NCI-H1436 treated with DMSO at 0.1 percent for 48 hours (cell line): ENCODE data around the gene IZUMO4.
"Not testable (repeated sequence)": the region's sequence is repeated elsewhere in the genome, so short reads cannot be mapped to it uniquely, and the experiment has no call there.

Experiments used
- DNase-seq: peaks from one replicate; lab custom pipeline; 2025; lab: John Stamatoyannopoulos, UW

The IZUMO4 gene

GRCh38 chr19:2123682-2124387, 27.1 kb downstream of the IZUMO4 start:
- DNase-seq: no peak

DNA sequence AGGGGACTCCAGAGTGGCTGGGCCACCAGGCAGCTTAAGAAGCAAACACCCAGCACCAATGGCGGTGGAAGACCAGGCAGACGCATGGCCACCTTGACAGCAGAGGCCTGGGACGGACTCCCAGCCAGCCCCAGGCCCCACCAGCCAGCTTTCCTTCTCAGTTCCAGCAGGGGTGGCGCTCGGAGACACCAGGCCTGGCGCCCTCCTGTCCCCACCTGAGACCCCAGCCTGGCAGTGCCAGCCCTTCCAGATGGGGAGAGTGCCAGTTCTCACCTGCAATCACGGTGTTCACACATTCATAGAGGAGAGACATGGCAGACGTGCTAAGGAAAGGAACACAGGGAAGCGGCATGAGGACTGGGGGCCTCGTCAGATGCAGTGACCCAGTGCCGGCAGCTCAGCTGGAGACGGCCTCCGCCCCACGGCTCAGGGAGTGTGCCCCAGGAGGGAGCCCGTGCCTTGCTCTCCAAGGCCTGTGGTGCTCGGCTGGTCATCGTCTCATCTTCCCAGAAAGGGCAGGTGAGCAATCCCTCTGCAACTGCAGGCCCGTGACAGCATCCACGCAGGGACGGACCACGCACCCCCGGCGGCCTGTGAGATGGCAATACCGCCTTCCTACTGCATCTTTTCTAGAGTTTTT, 30.3 kb downstream of the IZUMO4 start:
- DNase-seq: no peak

- DNase-seq: no peak
Measured at GRCh38 chr19:2127758-2128157, 31.0 kb downstream of the IZUMO4 start.

- not testable (repeated sequence) for DNase-seq
Measured at GRCh38 chr19:2128252-2128651, 31.5 kb downstream of the IZUMO4 start.

DNA sequence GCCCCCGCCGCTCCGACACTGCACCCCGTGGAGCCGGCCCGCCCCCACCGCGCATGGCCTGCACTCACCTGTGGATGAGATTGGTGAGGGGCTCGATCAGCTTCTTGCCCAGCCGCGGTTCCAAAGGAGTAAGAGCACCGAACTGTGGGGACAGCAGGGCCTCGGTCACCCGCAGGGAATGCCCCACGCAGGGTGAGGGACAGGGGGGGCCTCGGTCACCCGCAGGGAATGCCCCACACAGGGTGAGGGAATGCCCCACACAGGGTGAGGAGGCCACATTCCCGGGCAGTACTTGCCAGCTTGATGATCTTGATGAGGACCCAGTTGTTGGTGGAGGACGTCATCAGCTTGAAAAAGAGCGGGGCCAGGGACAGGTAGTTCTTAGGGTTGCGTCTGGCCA, 32.3 kb downstream of the IZUMO4 start:
- no peak for DNase-seq

DNA sequence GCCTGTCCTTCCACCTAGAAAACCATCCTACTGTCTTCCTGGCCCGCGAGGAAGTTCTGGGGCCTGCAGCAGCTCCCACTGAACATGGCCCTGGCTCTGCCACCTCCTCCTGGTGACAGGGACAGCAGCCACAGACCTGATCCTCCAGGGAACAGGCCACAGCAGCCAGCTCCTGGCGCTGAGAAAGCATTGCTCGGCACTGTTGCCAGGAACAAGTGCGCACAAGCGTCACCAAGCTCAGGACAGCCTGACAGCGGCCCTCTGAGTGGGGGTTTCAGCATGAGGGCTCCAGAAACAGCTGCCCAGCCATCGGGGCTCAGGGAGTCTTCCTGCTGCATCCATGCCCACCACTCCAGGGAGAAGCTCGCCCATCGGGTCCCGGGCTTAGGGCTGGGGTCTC, 32.8 kb downstream of the IZUMO4 start:
- no peak for DNase-seq

DNA sequence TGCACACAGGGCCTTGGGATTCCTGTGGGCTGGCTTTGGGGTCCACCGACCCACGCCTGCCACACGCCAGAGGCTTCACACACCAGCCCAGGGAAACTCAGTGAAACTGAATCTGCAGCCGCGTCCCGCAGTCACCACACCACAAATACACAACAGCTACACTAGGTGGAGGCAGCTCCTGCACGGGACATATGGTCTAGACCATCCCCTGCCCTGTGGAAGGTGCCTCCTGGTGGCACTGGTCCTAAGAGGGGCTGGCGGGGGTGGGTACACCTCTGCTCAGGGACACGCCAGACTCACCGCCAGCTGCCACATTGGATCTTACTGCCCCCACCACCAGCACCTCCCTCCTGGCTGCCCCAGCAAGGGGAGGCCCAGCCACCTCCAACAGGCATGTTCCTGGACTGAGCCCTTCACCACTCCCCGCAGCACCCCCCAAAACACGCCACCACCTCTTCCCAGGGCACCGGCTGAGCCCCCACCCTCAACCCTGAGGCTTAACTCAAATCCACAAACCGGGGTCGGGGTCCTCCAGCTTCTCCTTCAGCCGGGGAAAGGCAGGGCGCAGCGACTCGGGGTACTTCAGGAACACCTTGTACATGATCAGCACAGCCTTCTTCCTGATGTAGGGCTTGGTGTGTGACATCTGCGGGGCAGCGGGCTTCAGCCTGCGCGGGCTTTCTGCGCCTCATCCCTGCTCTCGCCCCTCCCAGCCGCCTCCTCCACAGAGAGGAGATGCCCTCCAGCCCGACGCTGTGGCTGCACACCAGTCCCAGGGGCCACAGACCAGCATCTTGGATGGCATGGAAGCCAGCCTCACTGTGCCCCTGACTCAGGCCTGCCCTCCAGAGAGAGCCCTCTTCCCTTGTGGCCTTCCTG, 33.4 kb downstream of the IZUMO4 start:
- DNase-seq: no peak

GRCh38 chr19:2131012-2131975, 34.6 kb downstream of the IZUMO4 start:
- not testable (repeated sequence) for DNase-seq

- no peak for DNase-seq
Measured at GRCh38 chr19:2132191-2132590, 35.5 kb downstream of the IZUMO4 start.

GRCh38 chr19:2132731-2133490, 36.2 kb downstream of the IZUMO4 start:
- DNase-seq: no peak

GRCh38 chr19:2135474-2136402, 39.0 kb downstream of the IZUMO4 start:
- DNase-seq: no peak

GRCh38 chr19:2136796-2137195, 40.1 kb downstream of the IZUMO4 start:
- no peak for DNase-seq

DNA sequence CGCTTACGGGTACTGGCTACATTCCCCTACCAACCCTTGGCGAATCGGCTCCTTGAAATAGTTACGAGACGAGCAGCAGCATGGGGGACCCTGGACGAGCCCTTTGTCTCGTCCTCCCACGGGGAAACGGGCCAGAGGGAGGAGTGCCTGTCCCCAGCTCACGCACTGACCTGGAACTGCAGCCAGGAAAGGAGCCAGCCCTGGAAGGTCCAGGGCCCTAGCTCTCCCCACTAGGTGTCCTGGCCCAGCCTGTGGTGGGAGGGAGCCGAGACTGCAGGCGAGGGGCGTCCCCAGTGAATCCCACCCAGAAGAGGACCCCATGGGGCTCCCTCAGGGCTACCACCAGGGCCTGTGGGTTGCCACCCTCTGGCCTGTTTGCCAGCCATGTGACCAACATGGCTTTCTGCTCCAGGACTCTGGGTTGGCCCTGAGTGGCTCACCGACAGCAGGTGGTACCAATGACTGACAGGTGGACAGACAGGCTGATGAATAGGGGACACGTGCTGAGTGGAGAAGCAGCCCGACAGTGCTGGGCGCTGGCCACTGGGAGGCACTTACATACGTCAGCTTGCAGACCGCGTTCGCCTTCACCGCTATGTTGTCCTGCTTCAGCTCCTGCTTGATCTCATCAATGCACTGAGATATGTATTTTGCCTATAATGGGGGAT, 41.5 kb downstream of the IZUMO4 start:
- DNase-seq: no peak

GRCh38 chr19:2139385-2140137, 42.8 kb downstream of the IZUMO4 start:
- DNase-seq: no peak

DNA sequence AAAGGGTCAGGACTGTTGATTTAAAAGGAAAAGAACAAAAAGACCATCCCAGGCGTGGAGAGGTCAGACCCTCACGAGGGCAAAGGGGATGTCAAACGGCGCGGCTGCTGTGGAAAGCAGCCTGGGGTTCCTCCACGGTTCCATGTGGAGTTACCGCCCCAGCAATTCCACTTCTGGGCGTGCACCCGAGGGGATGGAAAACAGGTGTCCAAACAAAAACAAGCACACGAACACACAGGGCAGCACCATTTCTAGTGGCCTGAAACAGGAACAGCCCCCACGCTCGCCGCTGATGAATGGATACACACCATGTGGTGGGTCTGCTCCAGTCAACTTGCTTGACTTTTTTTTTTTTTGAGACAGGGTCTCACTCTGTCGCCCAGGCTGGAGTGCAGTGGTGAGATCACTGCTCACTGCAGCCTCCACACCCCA, 43.4 kb downstream of the IZUMO4 start:
- DNase-seq: no peak

DNA sequence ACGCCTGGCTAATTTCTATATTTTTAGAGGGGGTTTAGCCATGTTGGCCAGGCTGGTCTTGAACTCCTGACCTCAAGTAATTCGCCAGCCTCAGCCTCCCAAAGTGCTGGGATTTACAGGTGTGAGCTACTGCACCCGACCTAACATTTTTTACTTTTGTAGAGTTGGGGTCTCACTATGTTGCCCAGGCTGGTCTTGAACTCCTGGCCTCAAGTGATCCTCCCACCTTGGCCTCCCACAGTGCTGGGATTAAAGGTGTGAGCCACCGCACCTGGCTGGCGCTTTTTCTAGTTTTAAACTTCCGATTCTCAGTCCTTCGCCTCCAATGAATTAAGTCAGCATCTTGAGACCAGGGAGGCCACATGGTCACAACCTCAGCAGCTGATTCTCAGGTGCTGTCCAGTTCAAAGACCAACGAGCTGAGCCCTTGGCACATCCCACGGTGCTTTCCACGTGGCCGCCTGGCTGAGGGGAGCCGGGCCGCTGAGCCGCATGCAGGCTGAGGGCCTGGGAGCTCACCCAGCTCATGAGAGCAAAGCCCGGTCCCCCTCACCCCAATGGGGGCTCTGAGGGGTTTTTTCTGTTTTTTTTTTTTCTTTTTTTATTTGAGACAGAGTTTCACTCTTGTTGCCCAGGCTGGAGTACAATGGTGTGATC, 45.6 kb downstream of the IZUMO4 start:
- no peak for DNase-seq

DNA sequence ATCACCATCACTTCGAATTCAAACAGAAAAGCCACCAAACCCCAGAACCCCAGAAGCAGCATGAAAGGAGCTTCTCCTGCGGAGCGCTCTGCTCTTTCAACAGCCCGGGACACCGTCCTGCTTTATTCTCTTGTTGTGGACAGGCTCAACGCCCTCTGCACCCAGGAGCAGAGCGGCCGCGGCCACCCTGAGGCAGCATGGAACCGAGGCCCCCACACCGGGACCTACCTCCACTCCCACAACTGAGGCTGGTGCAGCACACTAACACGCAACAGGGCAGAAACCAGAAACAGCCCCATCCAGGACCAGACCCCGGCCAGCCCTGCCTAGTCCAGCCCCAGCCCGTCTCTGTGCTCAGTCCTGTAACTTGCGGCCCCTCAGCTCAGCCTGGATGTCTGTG, 47.5 kb downstream of the IZUMO4 start:
- DNase-seq: no peak

DNA sequence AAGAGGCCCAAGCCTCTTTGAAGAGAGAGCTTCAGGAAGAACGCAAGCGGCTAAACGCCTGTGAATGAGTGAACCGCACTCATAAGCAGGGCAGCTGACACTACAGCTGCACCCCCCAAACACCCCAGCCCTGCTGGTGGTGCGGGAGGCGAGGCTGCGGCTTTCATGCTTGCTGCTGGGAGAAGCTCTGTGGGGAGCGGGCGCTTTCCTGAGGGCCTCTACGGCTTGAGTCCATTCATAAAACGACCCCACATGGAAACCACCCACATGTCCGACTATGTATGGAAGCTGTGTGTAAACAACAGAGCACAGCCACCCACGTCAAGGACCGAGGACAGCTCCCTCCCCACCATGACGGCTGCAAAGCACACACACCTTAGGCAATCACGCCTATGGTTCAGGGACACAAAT, 49.1 kb downstream of the IZUMO4 start:
- no peak for DNase-seq
